Thyroid gland (tissue), 4 donors: Measurements from ENCODE around the gene IFNGR2.

ENCODE experiments used
- POLR2A ChIP-seq, 2 donors: fragments of 450-650 bp; IDR thresholded peaks; one replicate each; pipeline ENCODE4 v1.6.1; 2017; ENCODE audit warnings: antibody characterized with exemption in 2 of 2, mild to moderate bottlenecking in 2 of 2, moderate library complexity in 1 of 2
- TF ChIP-seq, protein P1 (sequence below), 6 experiments: fragments of 200-600 bp in 3 of 6; fragments of 450-650 bp in 3 of 6; sonication (generic) in 3 of 6; IDR thresholded peaks; one replicate each; pipeline ENCODE4 v1.5.1; 2016 to 2019; ENCODE audit warnings: antibody characterized with exemption in 6 of 6, mild to moderate bottlenecking in 2 of 6, inconsistent platforms in 1 of 6, moderate library complexity in 1 of 6

- TF ChIP-seq, protein P1, sequence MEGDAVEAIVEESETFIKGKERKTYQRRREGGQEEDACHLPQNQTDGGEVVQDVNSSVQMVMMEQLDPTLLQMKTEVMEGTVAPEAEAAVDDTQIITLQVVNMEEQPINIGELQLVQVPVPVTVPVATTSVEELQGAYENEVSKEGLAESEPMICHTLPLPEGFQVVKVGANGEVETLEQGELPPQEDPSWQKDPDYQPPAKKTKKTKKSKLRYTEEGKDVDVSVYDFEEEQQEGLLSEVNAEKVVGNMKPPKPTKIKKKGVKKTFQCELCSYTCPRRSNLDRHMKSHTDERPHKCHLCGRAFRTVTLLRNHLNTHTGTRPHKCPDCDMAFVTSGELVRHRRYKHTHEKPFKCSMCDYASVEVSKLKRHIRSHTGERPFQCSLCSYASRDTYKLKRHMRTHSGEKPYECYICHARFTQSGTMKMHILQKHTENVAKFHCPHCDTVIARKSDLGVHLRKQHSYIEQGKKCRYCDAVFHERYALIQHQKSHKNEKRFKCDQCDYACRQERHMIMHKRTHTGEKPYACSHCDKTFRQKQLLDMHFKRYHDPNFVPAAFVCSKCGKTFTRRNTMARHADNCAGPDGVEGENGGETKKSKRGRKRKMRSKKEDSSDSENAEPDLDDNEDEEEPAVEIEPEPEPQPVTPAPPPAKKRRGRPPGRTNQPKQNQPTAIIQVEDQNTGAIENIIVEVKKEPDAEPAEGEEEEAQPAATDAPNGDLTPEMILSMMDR (IDR thresholded peaks at IDR 0.05): no peak
- TF ChIP-seq POLR2A (IDR thresholded peaks at IDR 0.05): no peak
Observed at GRCh38 chr21:33394260-33394659, 9.0 kb upstream of the IFNGR2 start.
